SW 1271 (cell line): ENCODE data around the gene IL9R.
"Not testable (repeated sequence)": the region's sequence is repeated elsewhere in the genome, so short reads cannot be mapped to it uniquely, and the experiment has no call there.

Experiments
- DNase-seq, 2 experiments: peaks; one replicate each; lab custom pipeline; 2025; lab: John Stamatoyannopoulos, UW

Gene IL9R

DNA sequence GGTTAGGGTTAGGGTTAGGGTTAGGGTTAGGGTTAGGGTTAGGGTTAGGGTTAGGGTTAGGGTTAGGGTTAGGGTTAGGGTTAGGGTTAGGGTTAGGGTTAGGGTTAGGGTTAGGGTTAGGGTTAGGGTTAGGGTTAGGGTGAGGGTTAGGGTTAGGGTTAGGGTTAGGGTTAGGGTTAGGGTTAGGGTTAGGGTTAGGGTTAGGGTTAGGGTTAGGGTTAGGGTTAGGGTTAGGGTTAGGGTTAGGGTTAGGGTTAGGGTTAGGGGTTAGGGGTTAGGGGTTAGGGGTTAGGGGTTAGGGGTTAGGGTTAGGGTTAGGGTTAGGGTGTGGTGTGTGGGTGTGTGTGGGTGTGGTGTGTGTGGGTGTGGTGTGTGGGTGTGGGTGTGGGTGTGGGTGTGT is 33.0 kb downstream of the IL9R start:
- DNase-seq = not testable (repeated sequence)
